ENCODE measurements around the gene PSMA5. TPM values are rescaled to one million over a fixed set of nuclear protein-coding genes. Genes with fewer than 3 reads are reported as not detected.
A peak's percentile ranks its signal among the peaks of the same experiment; 100 is the strongest.

PSMA5 gene
- total RNA-seq, 1 donor from 2014 or later, result 62.0 TPM

- Histone ChIP-seq H3F3A (ENCODE audit: low read depth) (peaks cover 43% of the 10 kb centered on the region), H2AFZ (replicated peaks) (peak overlapping the region; percentile 52), H3K4me1 (peaks cover 20% of the 10 kb centered on the region), H3K9me3 (ENCODE audit: low read depth) (no peaks in the 10 kb centered on the region), H3K9ac (peak overlapping the region; percentile 9), H3K27ac (peak overlapping the region; percentile 72), H4K20me1 (ENCODE audit: low read depth) (peaks cover 34% of the 10 kb centered on the region), H3K36me3 (no peaks in the 10 kb centered on the region), H3K79me2 (ENCODE audit: low read depth) (peaks cover 37% of the 10 kb centered on the region), H3K27me3 (no peaks in the 10 kb centered on the region), H3K4me3 (peak overlapping the region; percentile 63), H3K4me2 (peak overlapping the region; percentile 88)
- peaks cover 3% of the 10 kb centered on the region for H3K36me3 Mint-ChIP-seq
- H3K9me3 Mint-ChIP-seq, result no peaks in the 10 kb centered on the region
- TF ChIP-seq EZH2phosphoT487 (IDR thresholded peaks at IDR 0.05) (no peak), EZH2 (IDR thresholded peaks at IDR 0.05) (no peak), CTCF (IDR thresholded peaks at IDR 0.05) (no peak)
- peaks cover 36% of the 10 kb centered on the region for H3K4me1 Mint-ChIP-seq
- peak overlapping the region; percentile 63 for H3K27ac Mint-ChIP-seq
- H3K4me3 Mint-ChIP-seq, result peak overlapping the region; percentile 91
- H3K27me3 Mint-ChIP-seq (ENCODE audit: insufficient read depth, low read depth), result peaks cover 2% of the 10 kb centered on the region
- peak; percentile 4 for DNase-seq (ENCODE audit: low spot score)
Measured at GRCh38 chr1:109398343-109399225, 27.7 kb downstream of the PSMA5 start.

GRCh38 chr1:109397581-109398342 is 28.5 kb downstream of the PSMA5 start, which contains the start of gene SORT1:
SORT1 (minus strand) TSS chr1:109397918; CDS start chr1:109397892, 26 bp downstream.
- no peak for TF ChIP-seq EZH2phosphoT487 (IDR thresholded peaks at IDR 0.05)
- peak; percentile 44 for TF ChIP-seq CTCF (IDR thresholded peaks at IDR 0.05)
- H3K36me3 ChIP-seq, result no peaks in the 10 kb centered on the region
- H3K27me3 ChIP-seq, result no peaks in the 10 kb centered on the region

GRCh38 chr1:109396871-109397580 is 29.2 kb downstream of the PSMA5 start:
- no peak for DNase-seq (ENCODE audit: low spot score)
- Histone ChIP-seq H3K9ac (peak overlapping the region; percentile 23), H3K9me3 (ENCODE audit: low read depth) (no peaks in the 10 kb centered on the region)

More at GRCh38 chr1:109397581-109398342, 28.5 kb downstream of the PSMA5 start, which contains the start of gene SORT1:
- Histone ChIP-seq H3K27ac (peak within 1 kb of the TSS; percentile 72), H2AFZ (replicated peaks) (peak within 1 kb of the TSS; percentile 52), H3K9ac (peak within 1 kb of the TSS; percentile 23), H3K4me2 (peak within 1 kb of the TSS; percentile 97), H4K20me1 (ENCODE audit: low read depth) (peaks cover 42% of the 10 kb centered on the region), H3F3A (ENCODE audit: low read depth) (peaks cover 48% of the 10 kb centered on the region), H3K4me1 (peaks cover 20% of the 10 kb centered on the region), H3K4me3 (peak within 1 kb of the TSS; percentile 63), H3K9me3 (ENCODE audit: low read depth) (no peaks in the 10 kb centered on the region), H3K79me2 (ENCODE audit: low read depth) (peaks cover 45% of the 10 kb centered on the region)
- Mint-ChIP-seq H3K4me1 (peaks cover 44% of the 10 kb centered on the region), H3K4me3 (peak within 1 kb of the TSS; percentile 97), H3K27ac (peak within 1 kb of the TSS; percentile 63), H3K27me3 (ENCODE audit: insufficient read depth, low read depth) (peaks cover 2% of the 10 kb centered on the region), H3K36me3 (peaks cover 3% of the 10 kb centered on the region), H3K9me3 (no peaks in the 10 kb centered on the region)
- DNase-seq (ENCODE audit: low spot score), result peak; percentile 99

More at GRCh38 chr1:109396871-109397580, 29.2 kb downstream of the PSMA5 start:
- H3K27me3 ChIP-seq, result no peaks in the 10 kb centered on the region
- Mint-ChIP-seq H3K9me3 (no peaks in the 10 kb centered on the region), H3K36me3 (peaks cover 2% of the 10 kb centered on the region), H3K27ac (no peak overlapping the region), H3K4me3 (peak overlapping the region; percentile 97), H3K27me3 (ENCODE audit: insufficient read depth, low read depth) (peaks cover 2% of the 10 kb centered on the region), H3K4me1 (peaks cover 51% of the 10 kb centered on the region)
- peaks cover 49% of the 10 kb centered on the region for H4K20me1 ChIP-seq (ENCODE audit: low read depth)
- no peak overlapping the region for H3K27ac ChIP-seq
- H3K4me1 ChIP-seq, result peaks cover 22% of the 10 kb centered on the region
- H3F3A ChIP-seq (ENCODE audit: low read depth), result peaks cover 49% of the 10 kb centered on the region
- H3K4me3 ChIP-seq, result peak overlapping the region; percentile 63
- H3K36me3 ChIP-seq, result no peaks in the 10 kb centered on the region
- TF ChIP-seq EZH2phosphoT487 (IDR thresholded peaks at IDR 0.05) (no peak), EZH2 (IDR thresholded peaks at IDR 0.05) (no peak), CTCF (IDR thresholded peaks at IDR 0.05) (no peak)
- H3K4me2 ChIP-seq, result peak overlapping the region; percentile 97
- H3K79me2 ChIP-seq (ENCODE audit: low read depth), result peaks cover 52% of the 10 kb centered on the region
- no peak overlapping the region for H2AFZ ChIP-seq (replicated peaks)

Measured in neural progenitor cell (in vitro differentiated cells).